ENCODE measurements around the gene ME3. TPM values are rescaled to one million over a fixed set of nuclear protein-coding genes. Genes with fewer than 3 reads are reported as not detected.

ME3 gene
- total RNA-seq, 1 experiment from 2014 or later: 83.8 TPM

DNA sequence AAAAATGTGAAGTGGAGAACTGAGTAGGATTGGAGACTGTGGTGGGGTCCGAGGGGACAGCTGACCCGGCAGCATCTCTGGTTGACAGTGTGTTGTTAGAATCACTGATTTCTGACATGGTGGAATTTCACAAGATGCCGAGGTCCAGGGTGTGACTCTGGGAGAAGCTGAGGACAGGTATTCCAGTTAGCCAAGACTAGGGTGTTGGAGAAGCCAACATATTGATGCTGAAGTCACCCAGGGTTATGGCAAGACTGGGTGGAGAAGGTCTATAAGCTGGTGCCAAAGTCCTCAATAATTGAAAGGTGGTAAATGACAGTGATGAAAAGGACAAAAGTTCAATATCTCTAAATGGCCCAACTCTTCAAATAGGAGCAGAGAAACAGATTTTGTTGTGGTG lies 86.1 kb downstream of the ME3 start:
- H3K4me3 ChIP-seq (ENCODE audit: low read length): no peak overlapping the region
- TF ChIP-seq CTCF (conservative IDR thresholded peaks at IDR 0.05; ENCODE audit: low read depth, low read length) (no peak), EZH2phosphoT487 (IDR thresholded peaks at IDR 0.05; ENCODE audit: borderline replicate concordance, low read length) (no peak), EZH2 (IDR thresholded peaks at IDR 0.05; ENCODE audit: low read length, unreplicated experiment) (no peak)
- H3K9me3 ChIP-seq (ENCODE audit: low read length): no peaks in the 10 kb centered on the region
- no peaks in the 10 kb centered on the region for H3K9me2 ChIP-seq (replicated peaks; ENCODE audit: low read length)
- no peak overlapping the region for H3K9ac ChIP-seq (ENCODE audit: low read length)
- ChIA-PET CTCF (no interaction called here), POLR2A (ENCODE audit: unreplicated experiment) (no interaction called here)
- H3K27me3 ChIP-seq (ENCODE audit: low read length): no peaks in the 10 kb centered on the region
- intact Hi-C loops (cut with micrococcal nuclease): no loop called here
- H2AFZ ChIP-seq (ENCODE audit: low read length): no peak overlapping the region
- no peak overlapping the region for H3K27ac ChIP-seq (ENCODE audit: low read length)
- DNase-seq (no peak), ATAC-seq (no peak)
- no peaks in the 10 kb centered on the region for H3F3A ChIP-seq (ENCODE audit: low read length, unreplicated experiment)
- H4K20me1 ChIP-seq (ENCODE audit: low read length): no peaks in the 10 kb centered on the region
- no peak overlapping the region for H3K4me2 ChIP-seq (ENCODE audit: low read length)
- H3K4me1 ChIP-seq (ENCODE audit: insufficient read depth, low read length): no peaks in the 10 kb centered on the region
- H3K79me2 ChIP-seq (ENCODE audit: low read length): no peaks in the 10 kb centered on the region
- BruUV-seq (replicated peaks): no TSS peak
- H3K36me3 ChIP-seq (ENCODE audit: low read depth, low read length): no peaks in the 10 kb centered on the region

DNA sequence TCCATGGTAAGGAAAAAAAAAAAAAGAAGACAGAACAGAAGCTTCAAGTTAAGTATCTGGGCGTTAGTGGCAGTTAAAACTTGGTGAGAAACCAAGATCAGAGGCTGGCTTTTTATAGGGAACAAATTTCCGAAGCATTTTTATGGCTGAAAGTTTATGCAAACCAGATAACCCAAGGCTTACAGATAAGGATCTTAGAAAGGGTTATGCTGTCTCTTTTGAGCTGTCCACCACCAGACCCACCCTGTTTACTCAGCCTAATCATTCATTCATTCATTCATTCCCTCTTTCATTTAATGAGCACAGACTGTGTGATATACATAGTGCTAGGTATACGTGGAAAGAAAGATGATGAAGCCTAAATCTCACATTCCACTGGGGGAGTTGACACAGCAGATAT lies 89.5 kb downstream of the ME3 start:
- Histone ChIP-seq H3K4me2 (ENCODE audit: low read length) (no peak overlapping the region), H3K27me3 (ENCODE audit: low read length) (no peaks in the 10 kb centered on the region), H3K4me3 (ENCODE audit: low read length) (no peak overlapping the region), H3K9me2 (replicated peaks; ENCODE audit: low read length) (no peaks in the 10 kb centered on the region), H3K9me3 (ENCODE audit: low read length) (no peaks in the 10 kb centered on the region), H2AFZ (ENCODE audit: low read length) (no peak overlapping the region), H3F3A (ENCODE audit: low read length, unreplicated experiment) (no peaks in the 10 kb centered on the region), H3K9ac (ENCODE audit: low read length) (no peak overlapping the region), H3K36me3 (ENCODE audit: low read depth, low read length) (no peaks in the 10 kb centered on the region), H3K4me1 (ENCODE audit: insufficient read depth, low read length) (peaks cover 10% of the 10 kb centered on the region), H3K27ac (ENCODE audit: low read length) (no peak overlapping the region), H4K20me1 (ENCODE audit: low read length) (no peaks in the 10 kb centered on the region), H3K79me2 (ENCODE audit: low read length) (no peaks in the 10 kb centered on the region)
- CTCF ChIA-PET: no interaction called here
- ATAC-seq (no peak), DNase-seq (no peak)
- TF ChIP-seq EZH2 (IDR thresholded peaks at IDR 0.05; ENCODE audit: low read length, unreplicated experiment) (no peak), CTCF (conservative IDR thresholded peaks at IDR 0.05; ENCODE audit: low read depth, low read length) (no peak), EZH2phosphoT487 (IDR thresholded peaks at IDR 0.05; ENCODE audit: borderline replicate concordance, low read length) (no peak)
- BruUV-seq (replicated peaks): no TSS peak
- intact Hi-C loops (cut with micrococcal nuclease): no loop called here
- POLR2A ChIA-PET (ENCODE audit: unreplicated experiment): no interaction called here

DNA sequence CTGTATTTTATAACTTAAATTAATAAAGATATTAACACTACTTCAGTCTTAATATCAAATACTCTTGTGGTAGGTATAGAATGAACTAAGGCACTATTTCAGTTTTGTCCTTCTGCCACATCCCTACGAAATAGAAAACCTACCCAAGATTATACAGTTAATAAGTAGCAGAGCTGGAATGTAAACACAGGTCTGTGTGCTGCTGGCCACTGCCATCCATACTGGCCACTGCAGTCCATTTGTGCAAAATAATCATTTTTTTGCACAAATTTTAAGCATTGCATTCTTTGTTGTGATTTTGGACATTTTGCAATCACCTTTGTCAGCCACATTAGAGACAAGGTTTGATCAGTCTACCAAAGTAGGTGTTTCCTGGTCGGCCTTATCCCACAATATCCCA lies 91.9 kb downstream of the ME3 start:
- TF ChIP-seq EZH2 (IDR thresholded peaks at IDR 0.05; ENCODE audit: low read length, unreplicated experiment) (no peak), EZH2phosphoT487 (IDR thresholded peaks at IDR 0.05; ENCODE audit: borderline replicate concordance, low read length) (no peak), CTCF (conservative IDR thresholded peaks at IDR 0.05; ENCODE audit: low read depth, low read length) (no peak)
- CTCF ChIA-PET: no interaction called here
- no peak for ATAC-seq

More for the DNA sequence above, 91.9 kb downstream of the ME3 start:
- no peaks in the 10 kb centered on the region for H3K9me2 ChIP-seq (replicated peaks; ENCODE audit: low read length)
- no peaks in the 10 kb centered on the region for H4K20me1 ChIP-seq (ENCODE audit: low read length)
- BruUV-seq (replicated peaks): no TSS peak
- H3K4me1 ChIP-seq (ENCODE audit: insufficient read depth, low read length): peaks cover 33% of the 10 kb centered on the region
- no peak overlapping the region for H3K27ac ChIP-seq (ENCODE audit: low read length)
- intact Hi-C loops (cut with micrococcal nuclease): no loop called here
- no peaks in the 10 kb centered on the region for H3K36me3 ChIP-seq (ENCODE audit: low read depth, low read length)
- POLR2A ChIA-PET (ENCODE audit: unreplicated experiment): no interaction called here
- H3K4me3 ChIP-seq (ENCODE audit: low read length): no peak overlapping the region
- no peaks in the 10 kb centered on the region for H3K79me2 ChIP-seq (ENCODE audit: low read length)
- H3K9me3 ChIP-seq (ENCODE audit: low read length): no peaks in the 10 kb centered on the region
- H3K9ac ChIP-seq (ENCODE audit: low read length): no peak overlapping the region
- no peak overlapping the region for H3K4me2 ChIP-seq (ENCODE audit: low read length)
- no peaks in the 10 kb centered on the region for H3K27me3 ChIP-seq (ENCODE audit: low read length)
- DNase-seq: no peak
- H2AFZ ChIP-seq (ENCODE audit: low read length): no peak overlapping the region
- H3F3A ChIP-seq (ENCODE audit: low read length, unreplicated experiment): no peaks in the 10 kb centered on the region
